ENCODE data around the gene CD44. TPM values are rescaled to one million over a fixed set of nuclear protein-coding genes. Genes with fewer than 3 reads are reported as not detected.
A peak's percentile ranks its signal among the peaks of the same experiment; 100 is the strongest.

Gene CD44
- total RNA-seq, 3 donors from 2014 or later (not counting 1 experiment from before 2014, with no cell fraction given), result 354 to 638 (median 490) TPM

- ATAC-seq, result no peak
- H3K4me3 Mint-ChIP-seq, result peak overlapping the region; percentile 31
- H3K9me3 Mint-ChIP-seq, result no peaks in the 10 kb centered on the region
- peak overlapping the region; percentile 63 to 66 for H3K27ac Mint-ChIP-seq
- Histone ChIP-seq H3K9me3 (ENCODE audit: control insufficient read depth, insufficient read depth, low read length) (no peaks in the 10 kb centered on the region), H3K4me3 (ENCODE audit: low read length) (no peak overlapping the region), H3K27me3 (ENCODE audit: control insufficient read depth, insufficient read depth, low read length) (no peaks in the 10 kb centered on the region), H3K27ac (ENCODE audit: low read length) (peak overlapping the region; percentile 14), H3K4me1 (ENCODE audit: control insufficient read depth, insufficient read depth, low read length) (peaks cover 57% of the 10 kb centered on the region), H3K36me3 (ENCODE audit: control insufficient read depth, insufficient read depth, low read length) (peaks cover 4% of the 10 kb centered on the region)
- DNase-seq, result no peak
- no peaks in the 10 kb centered on the region for H3K27me3 Mint-ChIP-seq (ENCODE audit: low read depth in 2 of 2)
- H3K36me3 Mint-ChIP-seq, result peaks cover 10% of the 10 kb centered on the region
- 88% methylated on average over 1 of the region's 1 CpG for WGBS (ENCODE audit: insufficient coverage)
- peaks cover 91 to 93% of the 10 kb centered on the region in 2 donors for H3K4me1 Mint-ChIP-seq
- no peak for TF ChIP-seq CTCF (IDR thresholded peaks at IDR 0.05)
- intact Hi-C loops (cut with micrococcal nuclease), result loop anchor here (10.0 kb wide), 1 partner anchor 46 kb away; no protein-coding TSS in a partner anchor
Observed at GRCh38 chr11:35171226-35171625, 32.3 kb downstream of the CD44 start.

- intact Hi-C loops (cut with micrococcal nuclease), result loop anchor here (10.0 kb wide), 1 partner anchor 48 kb away; no protein-coding TSS in a partner anchor
Observed at GRCh38 chr11:35173011-35173511, 34.1 kb downstream of the CD44 start.

GRCh38 chr11:35173616-35174566 lies 34.9 kb downstream of the CD44 start:
- Histone ChIP-seq H3K27me3 (ENCODE audit: control insufficient read depth, insufficient read depth, low read length) (no peaks in the 10 kb centered on the region), H3K4me3 (ENCODE audit: low read length) (no peak overlapping the region), H3K4me1 (ENCODE audit: control insufficient read depth, insufficient read depth, low read length) (peaks cover 54% of the 10 kb centered on the region), H3K9me3 (ENCODE audit: control insufficient read depth, insufficient read depth, low read length) (no peaks in the 10 kb centered on the region), H3K27ac (ENCODE audit: low read length) (peak overlapping the region; percentile 67), H3K36me3 (ENCODE audit: control insufficient read depth, insufficient read depth, low read length) (peaks cover 26% of the 10 kb centered on the region)
- no peak for TF ChIP-seq CTCF (IDR thresholded peaks at IDR 0.05)
- 64% methylated on average over 1 of the region's 3 CpGs for WGBS (ENCODE audit: insufficient coverage)
- intact Hi-C loops (cut with micrococcal nuclease), result loop anchor here (1.0 to 10.0 kb wide), 3 partner anchors 8 to 73 kb away; no protein-coding TSS in a partner anchor
- peaks cover 87 to 93% of the 10 kb centered on the region in 2 donors for H3K4me1 Mint-ChIP-seq
- DNase-seq (peak in 1 of 2 donors; percentile 50), ATAC-seq (peak; percentile 37 to 53 (median 41))
- peaks cover 1% of the 10 kb centered on the region for H3K36me3 Mint-ChIP-seq
- peak overlapping the region; percentile 80 for H3K4me3 Mint-ChIP-seq
- peak overlapping the region; percentile 66 to 74 for H3K27ac Mint-ChIP-seq
- no peaks in the 10 kb centered on the region for H3K9me3 Mint-ChIP-seq
- no peaks in the 10 kb centered on the region for H3K27me3 Mint-ChIP-seq (ENCODE audit: low read depth in 2 of 2)

More at GRCh38 chr11:35173011-35173511, 34.1 kb downstream of the CD44 start:
- Mint-ChIP-seq H3K9me3 (no peaks in the 10 kb centered on the region), H3K27ac (peak overlapping the region; percentile 66 to 74), H3K4me3 (peak overlapping the region; percentile 80), H3K4me1 (peaks cover 88 to 93% of the 10 kb centered on the region in 2 donors), H3K27me3 (ENCODE audit: low read depth in 2 of 2) (no peaks in the 10 kb centered on the region), H3K36me3 (peaks cover 10% of the 10 kb centered on the region)
- Histone ChIP-seq H3K27ac (ENCODE audit: low read length) (peak overlapping the region; percentile 67), H3K36me3 (ENCODE audit: control insufficient read depth, insufficient read depth, low read length) (peaks cover 19% of the 10 kb centered on the region), H3K27me3 (ENCODE audit: control insufficient read depth, insufficient read depth, low read length) (no peaks in the 10 kb centered on the region), H3K9me3 (ENCODE audit: control insufficient read depth, insufficient read depth, low read length) (no peaks in the 10 kb centered on the region), H3K4me1 (ENCODE audit: control insufficient read depth, insufficient read depth, low read length) (peaks cover 56% of the 10 kb centered on the region), H3K4me3 (ENCODE audit: low read length) (no peak overlapping the region)
- WGBS (ENCODE audit: insufficient coverage), result 20% methylated on average over 2 of the region's 2 CpGs
- ATAC-seq, result no peak
- TF ChIP-seq CTCF (IDR thresholded peaks at IDR 0.05), result no peak
- no peak for DNase-seq

Data from natural killer cell (primary cell).